Stimulated activated CD8-positive, alpha-beta memory T cell treated with anti-CD3 and anti-CD28 coated beads, Interleukin-7, amount 100 ng/mL, for 4 hours (primary cell): ENCODE data around the gene RAD51D.
"Not testable (repeated sequence)": the region's sequence is repeated elsewhere in the genome, so short reads cannot be mapped to it uniquely, and the experiment has no call there.

Experiments
- DNase-seq, 2 donors: peaks; one replicate each; pipeline ENCODE4 v3.0.0-alpha.2; 2020; ENCODE audit warnings: low read depth in 2 of 2

RAD51D gene

DNA sequence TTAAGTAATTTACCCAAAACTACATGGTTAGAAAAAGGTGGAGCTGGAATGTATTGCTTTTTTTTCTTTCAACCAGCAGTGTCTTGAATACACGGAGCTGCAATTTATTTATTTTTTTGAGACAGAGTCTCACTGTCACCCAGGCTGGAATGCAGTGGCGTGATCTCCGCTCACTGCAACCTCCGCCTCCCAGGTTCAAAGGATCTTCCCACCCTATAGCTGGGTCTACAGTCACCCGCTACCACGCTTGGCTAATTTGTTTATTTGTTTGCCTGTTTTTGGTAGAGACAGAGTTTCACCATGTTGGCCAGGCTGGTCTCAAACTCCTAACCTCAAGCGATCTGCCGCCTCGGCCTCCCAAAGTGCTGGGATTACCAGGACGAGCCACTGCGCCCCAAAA lies 29.0 kb downstream of the RAD51D start:
- DNase-seq, result not testable (repeated sequence)

DNA sequence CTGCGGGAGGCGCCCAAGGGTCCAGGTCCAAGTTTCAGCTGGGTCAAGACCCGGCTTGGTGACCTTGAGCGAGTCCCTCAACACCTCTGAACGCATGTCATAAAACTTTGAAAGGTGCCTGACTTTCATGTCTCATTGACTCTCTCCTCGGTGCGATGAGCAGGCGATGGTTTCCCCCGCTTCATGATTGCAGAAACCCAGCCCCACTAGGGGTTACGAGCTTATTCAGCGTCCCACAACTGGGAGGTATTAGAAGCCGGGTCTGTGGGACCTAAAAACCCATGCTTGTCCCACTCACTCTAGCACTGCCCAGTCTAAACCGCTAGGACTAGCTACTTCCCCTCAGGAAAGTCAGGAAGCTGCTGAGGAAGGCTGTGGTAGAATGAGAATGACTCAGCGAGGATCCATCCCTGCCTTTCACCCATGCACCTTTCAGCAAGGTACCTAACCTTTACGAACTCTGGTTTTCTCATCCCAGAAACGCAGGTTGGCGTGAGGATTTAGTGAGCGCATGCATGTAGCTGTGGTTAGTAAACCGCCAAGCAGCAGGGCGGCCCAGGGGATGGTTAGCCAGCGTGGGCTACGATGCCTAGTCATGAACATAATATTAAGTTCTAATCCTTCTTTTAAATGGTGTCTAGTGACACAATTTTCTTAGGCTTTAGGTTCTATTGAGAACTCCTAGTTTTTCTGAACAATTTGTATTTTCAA lies 29.9 kb downstream of the RAD51D start:
- peak; percentile 40 to 48 for DNase-seq

DNA sequence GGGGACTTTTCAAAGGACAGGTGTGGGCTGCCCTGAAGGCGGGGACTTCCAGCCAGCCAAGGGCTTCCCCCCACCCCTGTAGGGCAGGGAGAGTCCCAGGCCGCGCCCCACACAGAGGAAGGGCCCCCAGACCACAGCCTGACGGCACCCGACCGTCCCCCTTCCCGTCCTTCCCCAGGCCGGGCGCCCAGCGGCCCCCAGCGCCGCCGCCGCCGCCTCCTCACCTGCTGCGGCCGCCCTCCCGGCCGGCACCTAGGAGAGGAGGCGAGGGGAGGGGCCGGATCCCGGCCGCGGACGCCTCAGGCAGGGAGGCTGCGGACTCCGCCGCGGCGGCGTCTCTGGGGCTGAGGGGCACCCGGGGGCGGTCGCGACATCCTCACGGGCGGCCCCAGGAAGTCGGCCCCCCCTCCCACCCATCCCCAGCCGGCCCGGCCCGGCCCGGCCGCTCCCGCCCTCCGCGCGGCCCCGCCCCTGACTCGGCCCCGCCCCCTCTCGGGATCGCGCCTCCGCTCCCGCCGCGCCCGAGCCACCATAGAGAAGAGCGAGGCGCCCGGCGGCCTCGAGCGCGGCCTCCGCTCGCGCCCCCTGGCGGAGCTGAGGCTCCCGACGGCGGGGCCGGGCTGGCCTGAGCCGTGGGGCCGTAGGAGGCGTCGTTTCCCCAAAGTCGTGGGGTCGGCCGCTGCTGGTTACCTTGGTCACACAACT lies 30.6 kb downstream of the RAD51D start:
- DNase-seq, result peak; percentile 75 to 86

DNA sequence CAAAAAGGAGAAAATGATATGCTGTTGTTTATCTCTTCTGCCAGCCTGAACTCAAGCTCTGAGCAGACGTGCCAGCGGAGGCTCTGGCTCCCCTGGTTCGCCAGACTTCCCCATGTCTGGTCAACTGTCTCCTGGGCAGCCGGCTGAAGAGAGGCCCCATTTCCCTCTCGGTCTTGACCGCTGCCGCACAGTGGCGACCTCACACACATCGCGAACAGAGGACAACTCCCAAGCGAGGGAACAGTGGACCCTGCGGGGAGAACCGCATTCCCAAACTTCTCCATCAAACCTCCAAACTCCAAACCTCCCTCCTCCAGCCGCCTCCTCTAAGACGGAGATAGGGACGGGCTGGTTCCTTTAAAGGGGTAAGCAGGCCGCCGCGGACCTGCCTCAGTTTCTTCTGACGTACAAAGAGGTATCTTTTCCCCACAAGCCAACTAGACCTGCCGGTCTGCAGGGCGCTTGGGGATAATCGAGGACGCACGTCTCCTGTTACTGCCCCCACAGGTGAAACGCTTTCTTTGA lies 31.2 kb downstream of the RAD51D start:
- DNase-seq, result no peak

GRCh38 chr17:35087731-35088355 lies 31.8 kb downstream of the RAD51D start:
- peak in 1 of 2 donors; percentile 7 for DNase-seq

DNA sequence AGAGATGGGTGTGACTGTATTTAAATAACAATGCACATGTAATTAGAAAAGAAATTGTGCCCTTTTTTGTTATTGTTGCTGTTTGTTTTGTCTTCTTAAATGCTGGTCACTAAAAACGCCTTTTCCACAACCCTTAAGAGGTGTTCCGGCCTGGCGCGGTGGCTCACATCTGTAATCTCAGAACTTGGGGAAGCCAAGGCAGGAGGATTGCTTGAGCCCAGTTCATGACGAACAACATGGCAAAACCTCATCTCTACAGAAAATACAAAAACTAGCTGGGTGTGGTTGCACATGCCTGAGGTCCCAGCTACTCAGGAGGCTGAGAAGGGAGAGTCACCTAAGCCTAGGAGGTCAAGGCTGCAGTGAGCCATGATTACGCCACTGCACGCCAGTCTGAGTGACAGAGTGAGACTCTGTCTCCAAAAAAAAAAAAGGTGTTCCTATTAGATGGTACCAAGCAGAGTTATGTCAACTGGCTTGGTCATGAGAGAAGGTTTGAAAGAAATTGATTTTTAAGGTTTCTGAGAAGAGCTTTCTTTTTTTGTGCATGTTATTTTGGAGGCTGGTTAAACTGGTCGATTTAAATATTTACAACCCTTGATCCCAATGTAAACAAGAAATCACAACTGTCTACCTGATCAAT lies 32.6 kb downstream of the RAD51D start:
- no peak for DNase-seq

DNA sequence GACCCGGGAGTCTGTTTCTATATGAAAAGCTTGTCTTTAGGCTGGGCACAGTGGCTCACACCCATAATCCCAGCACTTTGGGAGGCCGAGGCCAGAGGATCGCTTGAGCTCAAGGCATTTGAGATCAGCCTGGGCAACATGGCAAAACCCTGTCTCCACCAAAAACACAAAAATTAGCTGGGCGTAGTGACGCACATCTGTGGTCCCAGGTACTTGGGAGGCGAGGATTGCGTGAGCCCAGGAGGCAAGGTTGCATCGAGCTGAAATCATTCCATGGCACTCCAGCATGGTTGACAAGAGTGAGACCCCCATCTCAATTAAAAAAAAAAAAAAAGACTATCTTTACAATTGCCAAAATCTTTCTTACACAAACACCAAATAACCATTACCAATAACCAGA lies 33.5 kb downstream of the RAD51D start:
- no peak for DNase-seq

DNA sequence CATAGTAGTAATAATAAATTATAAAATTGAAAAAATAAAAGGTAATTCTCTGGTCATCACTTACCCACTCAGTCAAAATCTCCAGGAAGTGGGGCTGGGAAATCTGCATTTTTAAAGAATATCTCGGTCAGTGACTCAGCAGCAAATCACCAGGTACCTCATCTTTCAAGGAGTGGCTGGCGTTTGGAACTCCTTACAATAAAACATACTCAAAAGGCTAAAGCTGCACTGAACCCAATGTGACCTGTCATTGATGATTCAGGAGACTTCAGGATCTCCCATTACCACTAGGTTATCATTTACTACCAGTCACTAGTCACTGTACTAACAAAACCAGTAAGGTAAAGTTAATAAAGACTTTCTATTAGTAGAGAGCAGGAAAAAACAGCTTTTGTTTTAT lies 34.7 kb downstream of the RAD51D start:
- no peak for DNase-seq

GRCh38 chr17:35083071-35083470 lies 36.6 kb downstream of the RAD51D start:
- DNase-seq, result no peak

DNA sequence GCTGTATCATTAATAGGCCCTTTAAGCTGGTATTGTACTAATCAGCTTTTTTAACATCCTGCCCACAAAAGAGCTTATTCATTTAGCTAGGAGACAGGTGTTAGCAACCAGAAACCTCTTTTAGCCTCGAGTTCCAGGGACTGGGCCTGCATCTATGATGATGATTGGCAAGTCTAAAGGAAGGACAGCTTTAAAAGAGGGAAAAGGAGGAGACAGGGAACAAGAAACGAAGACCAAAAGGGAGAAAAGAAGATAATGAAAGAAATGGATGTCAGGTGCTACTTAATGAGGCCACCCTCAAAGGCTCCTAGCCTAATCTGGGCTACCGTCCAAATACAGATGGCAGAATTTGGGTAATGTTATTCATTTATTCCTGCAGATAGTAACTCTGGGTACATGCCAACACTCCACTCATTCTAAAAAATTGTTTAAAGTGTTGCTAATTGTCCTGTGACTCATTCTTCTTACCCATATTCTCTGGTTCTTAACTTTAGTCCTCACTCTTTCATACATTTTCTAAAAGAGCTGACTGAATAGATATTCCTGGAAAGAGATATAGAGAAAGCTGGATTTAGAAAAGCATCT lies 37.5 kb downstream of the RAD51D start:
- DNase-seq, result no peak

- DNase-seq, result no peak
Observed at GRCh38 chr17:35081638-35082037, 38.0 kb downstream of the RAD51D start.

- DNase-seq, result no peak
Observed at GRCh38 chr17:35080536-35080935, 39.1 kb downstream of the RAD51D start.

GRCh38 chr17:35079547-35080423 lies 39.9 kb downstream of the RAD51D start:
- DNase-seq, result no peak

DNA sequence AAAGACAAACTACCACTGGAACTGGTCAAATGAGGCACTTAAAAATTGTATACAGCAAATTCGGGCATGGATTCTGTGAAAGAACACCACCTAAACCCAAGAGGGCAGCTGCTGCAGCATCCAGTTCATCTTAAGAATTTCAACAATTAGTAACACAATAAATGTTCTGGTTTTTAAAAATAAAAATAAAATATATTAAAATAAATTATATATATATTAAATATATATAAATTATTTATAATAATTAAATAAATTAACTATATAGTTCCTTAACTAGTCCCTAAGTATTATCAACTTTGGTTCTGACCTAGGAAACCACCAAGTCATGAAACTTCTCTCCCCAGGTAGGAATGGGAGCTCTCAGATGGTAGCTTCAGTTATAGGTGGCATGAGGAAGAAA lies 42.8 kb downstream of the RAD51D start:
- no peak for DNase-seq

GRCh38 chr17:35074711-35075707 lies 44.7 kb downstream of the RAD51D start:
- no peak for DNase-seq

DNA sequence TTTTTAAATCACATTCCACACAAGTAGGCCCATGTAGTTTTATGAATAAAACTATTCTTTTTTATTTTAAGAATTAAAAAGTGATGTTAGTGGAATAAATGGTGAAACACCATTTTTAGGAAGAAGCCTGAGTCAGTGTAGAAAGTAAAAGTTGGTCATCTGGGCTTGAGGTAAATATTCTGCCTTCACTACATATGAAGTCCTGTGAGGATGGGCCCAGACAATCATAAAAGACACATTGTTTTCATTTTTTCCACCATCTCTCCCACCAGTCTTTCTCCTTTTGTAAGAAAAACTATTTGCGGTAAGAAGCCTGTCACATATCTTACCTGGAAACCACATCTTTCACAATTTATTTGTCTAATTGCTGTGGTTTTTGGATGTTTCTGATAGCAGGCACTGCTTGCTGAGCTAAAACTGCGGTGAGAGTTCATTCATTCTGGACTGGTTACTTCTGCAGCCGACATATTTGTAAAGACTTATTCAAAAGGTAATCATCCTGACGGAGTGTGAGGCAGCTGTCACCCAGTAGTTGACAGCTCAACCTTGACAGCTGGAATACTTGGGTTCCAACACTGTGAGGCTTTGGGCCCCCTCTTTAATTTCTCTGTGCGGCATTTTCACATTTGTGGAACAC lies 45.6 kb downstream of the RAD51D start:
- no peak for DNase-seq

- DNase-seq, result no peak
Observed at GRCh38 chr17:35073183-35073790, 46.4 kb downstream of the RAD51D start.

DNA sequence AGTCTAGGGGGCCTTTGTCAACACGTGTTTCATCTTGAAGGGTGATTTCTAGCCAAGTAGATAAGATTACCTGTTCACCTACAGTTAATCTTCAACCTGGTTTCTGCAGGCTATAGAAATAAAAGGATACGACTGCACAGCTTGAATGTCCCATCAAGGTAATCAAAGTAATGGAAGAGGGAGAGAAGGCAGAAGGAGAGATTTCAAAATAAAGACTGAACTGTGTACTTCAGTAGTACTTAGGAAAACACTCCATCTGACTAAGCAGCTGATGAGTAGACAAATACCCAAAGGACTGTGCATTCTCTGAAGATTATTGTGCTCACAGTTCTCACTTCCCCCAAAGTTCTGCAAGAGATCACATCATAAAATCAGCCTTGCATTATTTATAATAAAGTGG lies 50.3 kb downstream of the RAD51D start:
- no peak for DNase-seq

DNA sequence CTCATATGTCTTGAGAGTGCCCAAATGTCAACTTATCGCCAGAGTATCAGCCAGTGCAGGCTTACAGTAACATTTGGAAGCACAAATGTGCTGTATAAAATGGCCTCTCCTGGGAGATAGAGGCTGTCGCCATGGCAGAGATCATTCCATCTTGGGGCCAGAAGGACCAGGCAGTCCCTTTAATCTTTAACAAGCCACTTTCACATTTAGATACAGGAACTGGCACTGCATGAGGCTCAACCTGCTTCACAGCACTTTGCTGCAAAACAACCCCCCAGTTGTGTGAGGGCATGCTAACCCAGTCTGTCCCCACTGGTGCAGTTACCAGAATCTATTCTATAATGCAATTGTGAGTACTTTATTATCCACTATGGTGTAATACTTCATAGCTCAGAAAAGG lies 51.4 kb downstream of the RAD51D start:
- DNase-seq, result no peak
